HL-60 (cell line): Measurements from ENCODE around the gene PPM1H.

Experiments
- DNase-seq, 2 experiments: peaks; one replicate each; pipeline ENCODE4 v3.0.0-alpha.2; 2010 to 2020; ENCODE audit warnings: low read depth in 1 of 2, low spot score in 1 of 2
- H3K27ac ChIP-seq: fragments of 250-450 bp; sonication (Bioruptor Pico); replicated peaks from 2 replicates; pipeline ENCODE4 v1.5.1; 2020; ENCODE audit warnings: mild to moderate bottlenecking, moderate library complexity
- H3K27me3 ChIP-seq: fragments of 250-450 bp; sonication (Bioruptor Pico); 2 replicates; pipeline ENCODE4 v1.5.1; 2021; ENCODE audit warnings: mild to moderate bottlenecking, moderate library complexity; ENCODE audit not compliant: insufficient read depth, poor library complexity, severe bottlenecking
- H3K4me3 ChIP-seq: replicated peaks from 2 replicates; pipeline ENCODE4 v1.5.1; 2011; ENCODE audit warnings: mild to moderate bottlenecking, control low read depth, low read length; ENCODE audit not compliant: insufficient read depth
- GABPA ChIP-seq: IDR thresholded peaks from 2 replicates; pipeline ENCODE4 v1.6.1; 2012; ENCODE audit warnings: low read depth
- POLR2AphosphoS5 ChIP-seq: IDR thresholded peaks from 2 replicates; pipeline ENCODE4 v1.6.1; 2012; ENCODE audit warnings: low read depth
- REST ChIP-seq: IDR thresholded peaks from 2 replicates; pipeline ENCODE4 v1.6.1; 2012; ENCODE audit warnings: low read depth; ENCODE audit not compliant: insufficient replicate concordance
- SPI1 ChIP-seq: IDR thresholded peaks from 2 replicates; pipeline ENCODE4 v1.6.1; 2012; ENCODE audit warnings: low read depth, mild to moderate bottlenecking, borderline replicate concordance
- TF ChIP-seq, protein P1 (sequence below): IDR thresholded peaks from one replicate; pipeline ENCODE4 v1.5.1; 2011; ENCODE audit warnings: low read length, control low read depth, inconsistent platforms; ENCODE audit not compliant: insufficient read depth

PPM1H gene

GRCh38 chr12:62792236-62792870 lies 142.6 kb downstream of the PPM1H start:
- H3K4me3 ChIP-seq = no peak overlapping the region
- DNase-seq = no peak
- H3K27me3 ChIP-seq = no peaks in the 10 kb centered on the region
- TF ChIP-seq, protein P1, sequence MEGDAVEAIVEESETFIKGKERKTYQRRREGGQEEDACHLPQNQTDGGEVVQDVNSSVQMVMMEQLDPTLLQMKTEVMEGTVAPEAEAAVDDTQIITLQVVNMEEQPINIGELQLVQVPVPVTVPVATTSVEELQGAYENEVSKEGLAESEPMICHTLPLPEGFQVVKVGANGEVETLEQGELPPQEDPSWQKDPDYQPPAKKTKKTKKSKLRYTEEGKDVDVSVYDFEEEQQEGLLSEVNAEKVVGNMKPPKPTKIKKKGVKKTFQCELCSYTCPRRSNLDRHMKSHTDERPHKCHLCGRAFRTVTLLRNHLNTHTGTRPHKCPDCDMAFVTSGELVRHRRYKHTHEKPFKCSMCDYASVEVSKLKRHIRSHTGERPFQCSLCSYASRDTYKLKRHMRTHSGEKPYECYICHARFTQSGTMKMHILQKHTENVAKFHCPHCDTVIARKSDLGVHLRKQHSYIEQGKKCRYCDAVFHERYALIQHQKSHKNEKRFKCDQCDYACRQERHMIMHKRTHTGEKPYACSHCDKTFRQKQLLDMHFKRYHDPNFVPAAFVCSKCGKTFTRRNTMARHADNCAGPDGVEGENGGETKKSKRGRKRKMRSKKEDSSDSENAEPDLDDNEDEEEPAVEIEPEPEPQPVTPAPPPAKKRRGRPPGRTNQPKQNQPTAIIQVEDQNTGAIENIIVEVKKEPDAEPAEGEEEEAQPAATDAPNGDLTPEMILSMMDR = no peak
- TF ChIP-seq SPI1 (no peak), GABPA (no peak), POLR2AphosphoS5 (no peak), REST (no peak)
- H3K27ac ChIP-seq = no peak overlapping the region

- Histone ChIP-seq H3K27me3 (no peaks in the 10 kb centered on the region), H3K27ac (peak overlapping the region; percentile 40), H3K4me3 (no peak overlapping the region)
- TF ChIP-seq GABPA (no peak), SPI1 (no peak)
- no peak for DNase-seq
These were observed 145.1 kb downstream of the PPM1H start for GRCh38 chr12:62789851-62790250.

DNA sequence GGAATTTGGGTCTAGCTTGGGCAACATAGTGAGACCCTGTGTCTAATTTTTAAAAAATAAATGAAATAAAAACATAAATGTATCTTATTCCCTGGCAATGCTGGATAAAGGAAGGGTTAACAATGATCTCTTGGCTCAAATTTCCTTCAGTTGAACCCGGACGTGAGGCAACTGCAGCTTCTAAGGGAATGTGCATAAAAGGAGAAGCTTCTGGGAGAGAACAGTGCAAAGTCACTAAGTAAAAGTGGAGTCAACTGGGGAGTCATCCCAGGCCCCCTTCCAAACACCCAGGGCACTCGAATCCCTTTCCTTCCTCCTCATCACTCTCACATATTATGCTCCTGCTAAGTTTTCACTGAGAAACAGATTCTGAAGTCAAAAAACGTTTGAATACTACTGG lies 147.3 kb downstream of the PPM1H start:
- H3K4me3 ChIP-seq = no peak overlapping the region
- peak overlapping the region; percentile 72 for H3K27ac ChIP-seq
- TF ChIP-seq SPI1 (no peak), REST (no peak), POLR2AphosphoS5 (no peak), GABPA (no peak)
- TF ChIP-seq, protein P1 = no peak
- no peaks in the 10 kb centered on the region for H3K27me3 ChIP-seq
- peak in 1 of 2 experiments; percentile 55 for DNase-seq

DNA sequence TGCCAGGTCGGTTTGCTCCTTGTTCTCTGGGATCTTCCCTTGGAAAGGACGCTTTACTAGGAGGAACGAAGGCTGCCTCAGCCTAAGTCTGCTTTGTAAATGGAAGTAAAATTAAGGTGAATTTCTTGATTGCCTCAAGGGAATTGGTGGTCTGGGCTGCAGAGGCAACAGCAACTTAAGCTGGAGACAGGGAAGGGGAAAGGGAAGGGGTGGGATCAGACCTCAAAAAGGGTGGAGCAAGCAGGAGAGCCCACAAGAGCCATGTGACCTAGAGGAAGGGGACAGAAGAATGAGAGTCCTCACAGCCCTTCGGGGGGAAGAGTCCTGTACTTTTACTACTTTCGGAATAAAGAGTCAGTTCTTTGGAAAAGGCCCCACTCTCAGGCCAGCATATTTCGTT lies 147.9 kb downstream of the PPM1H start:
- H3K27ac ChIP-seq = peak overlapping the region; percentile 72
- TF ChIP-seq POLR2AphosphoS5 (no peak), GABPA (no peak), REST (no peak), SPI1 (no peak)
- TF ChIP-seq, protein P1 = no peak
- no peaks in the 10 kb centered on the region for H3K27me3 ChIP-seq
- no peak for DNase-seq
- H3K4me3 ChIP-seq = no peak overlapping the region
